ENCODE data around the gene ANKMY2. TPM values are rescaled to one million over a fixed set of nuclear protein-coding genes. Genes with fewer than 3 reads are reported as not detected.

The ANKMY2 gene
- total RNA-seq, 4 donors from 2014 or later = 7.9 to 16.2 (median 8.6) TPM

DNA sequence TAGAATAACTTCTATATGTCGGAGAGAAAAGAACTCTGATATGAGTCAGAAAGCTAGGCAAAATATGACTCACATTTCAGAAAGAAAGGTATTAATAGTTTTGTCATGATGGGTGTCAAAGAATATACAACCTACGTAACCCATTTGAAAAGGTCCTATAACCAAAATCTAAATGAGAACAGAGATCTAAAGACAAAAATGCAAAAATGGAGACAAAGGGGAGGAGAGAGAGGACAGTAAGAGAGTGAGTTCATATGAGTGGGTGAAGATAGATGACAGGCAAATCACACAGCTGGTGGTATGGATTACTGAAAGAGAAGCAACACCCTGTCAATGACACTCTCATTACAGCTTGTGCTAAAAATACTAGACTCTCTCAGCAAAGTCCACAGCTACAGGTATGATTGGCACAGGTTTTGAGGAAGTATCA lies 25.6 kb downstream of the ANKMY2 start:
- Histone ChIP-seq H3K27me3 (no peaks in the 10 kb centered on the region), H3K4me3 (no peak overlapping the region), H3K36me3 (peaks cover 0 to 37% of the 10 kb centered on the region in 2 donors), H3K9me3 (no peaks in the 10 kb centered on the region), H3K27ac (peak overlapping the region; percentile 11 to 61 (median 47)), H3K4me1 (peaks cover 11 to 12% of the 10 kb centered on the region in 2 donors)
- peak; percentile 83 to 98 for ATAC-seq
- TF ChIP-seq, protein P1, sequence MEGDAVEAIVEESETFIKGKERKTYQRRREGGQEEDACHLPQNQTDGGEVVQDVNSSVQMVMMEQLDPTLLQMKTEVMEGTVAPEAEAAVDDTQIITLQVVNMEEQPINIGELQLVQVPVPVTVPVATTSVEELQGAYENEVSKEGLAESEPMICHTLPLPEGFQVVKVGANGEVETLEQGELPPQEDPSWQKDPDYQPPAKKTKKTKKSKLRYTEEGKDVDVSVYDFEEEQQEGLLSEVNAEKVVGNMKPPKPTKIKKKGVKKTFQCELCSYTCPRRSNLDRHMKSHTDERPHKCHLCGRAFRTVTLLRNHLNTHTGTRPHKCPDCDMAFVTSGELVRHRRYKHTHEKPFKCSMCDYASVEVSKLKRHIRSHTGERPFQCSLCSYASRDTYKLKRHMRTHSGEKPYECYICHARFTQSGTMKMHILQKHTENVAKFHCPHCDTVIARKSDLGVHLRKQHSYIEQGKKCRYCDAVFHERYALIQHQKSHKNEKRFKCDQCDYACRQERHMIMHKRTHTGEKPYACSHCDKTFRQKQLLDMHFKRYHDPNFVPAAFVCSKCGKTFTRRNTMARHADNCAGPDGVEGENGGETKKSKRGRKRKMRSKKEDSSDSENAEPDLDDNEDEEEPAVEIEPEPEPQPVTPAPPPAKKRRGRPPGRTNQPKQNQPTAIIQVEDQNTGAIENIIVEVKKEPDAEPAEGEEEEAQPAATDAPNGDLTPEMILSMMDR (IDR thresholded peaks at IDR 0.05 in 4 of 5, conservative IDR thresholded peaks at IDR 0.05 in 1 of 5) = no peak
- TF ChIP-seq POLR2A (IDR thresholded peaks at IDR 0.05) = no peak
- in situ Hi-C loops (cut with MboI; ENCODE audit: low sequenced_read_pairs in 4 of 4) = loop anchor here in 1 of 4 donors (25.0 kb wide), 1 partner anchor 292 kb away; no protein-coding TSS in a partner anchor
- DNase-seq = no peak
- intact Hi-C loops (cut with DNase I; ENCODE audit: low total_unique reads) = no loop called here

- no peak for ATAC-seq
- Histone ChIP-seq H3K4me1 (peaks cover 11 to 12% of the 10 kb centered on the region in 2 donors), H3K36me3 (peaks cover 0 to 28% of the 10 kb centered on the region in 2 donors), H3K27me3 (no peaks in the 10 kb centered on the region), H3K27ac (no peak overlapping the region), H3K9me3 (no peaks in the 10 kb centered on the region), H3K4me3 (no peak overlapping the region)
- TF ChIP-seq POLR2A (IDR thresholded peaks at IDR 0.05) = no peak
- TF ChIP-seq, protein P1 (IDR thresholded peaks at IDR 0.05 in 4 of 5, conservative IDR thresholded peaks at IDR 0.05 in 1 of 5) = no peak
- in situ Hi-C loops (cut with MboI; ENCODE audit: low sequenced_read_pairs in 4 of 4) (loop anchor here in 1 of 4 donors (25.0 kb wide), 1 partner anchor 296 kb away; no protein-coding TSS in a partner anchor), intact Hi-C loops (cut with DNase I; ENCODE audit: low total_unique reads) (no loop called here)
- peak in 1 of 2 donors; percentile 17 for DNase-seq
These were observed 29.0 kb downstream of the ANKMY2 start for GRCh38 chr7:16616542-16616941.

DNA sequence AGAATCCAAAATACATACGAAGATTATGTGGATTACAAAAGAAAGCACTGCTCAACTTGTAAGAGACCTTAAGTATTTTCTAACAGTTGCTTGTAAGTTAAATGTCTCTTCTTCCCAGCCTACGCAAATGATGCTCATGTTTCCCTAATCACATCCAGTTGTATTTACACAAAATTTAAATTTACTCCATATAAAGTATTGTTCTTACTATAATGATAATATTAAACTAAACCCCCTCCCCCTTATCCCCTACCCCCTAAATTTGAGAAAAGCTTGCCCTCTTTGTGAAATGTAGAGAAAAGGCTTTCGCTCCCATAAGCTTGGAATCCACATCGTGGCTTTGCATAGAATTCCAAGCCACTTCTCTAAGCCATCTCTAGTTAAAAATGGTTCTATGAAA lies 29.4 kb downstream of the ANKMY2 start:
- peaks cover 11 to 12% of the 10 kb centered on the region in 2 donors for H3K4me1 ChIP-seq
- no peak for TF ChIP-seq POLR2A (IDR thresholded peaks at IDR 0.05)
- TF ChIP-seq, protein P1 (IDR thresholded peaks at IDR 0.05 in 4 of 5, conservative IDR thresholded peaks at IDR 0.05 in 1 of 5) = no peak
- ATAC-seq = no peak
- no peak overlapping the region for H3K4me3 ChIP-seq
- in situ Hi-C loops (cut with MboI; ENCODE audit: low sequenced_read_pairs in 4 of 4) = loop anchor here in 1 of 4 donors (25.0 kb wide), 1 partner anchor 296 kb away; no protein-coding TSS in a partner anchor
- no peak for DNase-seq
- H3K9me3 ChIP-seq = no peaks in the 10 kb centered on the region
- intact Hi-C loops (cut with DNase I; ENCODE audit: low total_unique reads) = no loop called here
- no peaks in the 10 kb centered on the region for H3K27me3 ChIP-seq
- H3K27ac ChIP-seq = no peak overlapping the region
- H3K36me3 ChIP-seq = peaks cover 0 to 28% of the 10 kb centered on the region in 2 donors

- DNase-seq (no peak), ATAC-seq (no peak)
- Histone ChIP-seq H3K4me3 (no peak overlapping the region), H3K9me3 (no peaks in the 10 kb centered on the region), H3K27me3 (no peaks in the 10 kb centered on the region), H3K36me3 (peaks cover 0 to 32% of the 10 kb centered on the region in 2 donors), H3K27ac (no peak overlapping the region), H3K4me1 (peaks cover 6 to 7% of the 10 kb centered on the region in 2 donors)
- TF ChIP-seq POLR2A (IDR thresholded peaks at IDR 0.05) = no peak
- TF ChIP-seq, protein P1 (IDR thresholded peaks at IDR 0.05 in 4 of 5, conservative IDR thresholded peaks at IDR 0.05 in 1 of 5) = no peak
- intact Hi-C loops (cut with DNase I; ENCODE audit: low total_unique reads) (no loop called here), in situ Hi-C loops (cut with MboI; ENCODE audit: low sequenced_read_pairs in 4 of 4) (loop anchor here in 1 of 4 donors (25.0 kb wide), 1 partner anchor 297 kb away; no protein-coding TSS in a partner anchor)
These were observed 30.3 kb downstream of the ANKMY2 start for GRCh38 chr7:16615228-16615627.
